ENCODE data around the gene CFAP92.

The CFAP92 gene

GRCh38 chr3:129003578-129004112 is 9.8 kb upstream of the CFAP92 start:
- peak; percentile 81 to 83 for DNase-seq

GRCh38 chr3:129002573-129003569 is 9.0 kb upstream of the CFAP92 start:
- no peak for DNase-seq

- DNase-seq, result no peak
These were observed 8.1 kb upstream of the CFAP92 start for GRCh38 chr3:129001806-129002572.

- no peak for DNase-seq
These were observed 7.4 kb upstream of the CFAP92 start, which contains the start of gene EFCC1 for GRCh38 chr3:129001101-129001805. EFCC1 (plus strand) TSS chr3:129001304; CDS start chr3:129001629, 325 bp downstream.

GRCh38 chr3:129000742-129001100 is 6.8 kb upstream of the CFAP92 start:
- DNase-seq, result no peak

- DNase-seq, result peak; percentile 34 to 46
These were observed 5.2 kb upstream of the CFAP92 start for GRCh38 chr3:128999102-128999501.

- DNase-seq, result peak; percentile 61 to 76
These were observed 4.7 kb upstream of the CFAP92 start for GRCh38 chr3:128998561-128998960.

GRCh38 chr3:128997486-128998133 is 3.7 kb upstream of the CFAP92 start:
- no peak for DNase-seq

- no peak for DNase-seq
These were observed 2.9 kb upstream of the CFAP92 start for GRCh38 chr3:128996726-128997125.

- DNase-seq, result no peak
These were observed 2.3 kb upstream of the CFAP92 start for GRCh38 chr3:128996200-128996599.

GRCh38 chr3:128995737-128996136 is 1.9 kb upstream of the CFAP92 start:
- DNase-seq, result no peak

GRCh38 chr3:128994581-128995546 is 988 bp upstream of the CFAP92 start:
- DNase-seq, result no peak

GRCh38 chr3:128994173-128994512 is 267 bp upstream of the CFAP92 start:
- DNase-seq, result no peak

GRCh38 chr3:128992926-128993460 is 883 bp downstream of the CFAP92 start:
- DNase-seq, result no peak

GRCh38 chr3:128991355-128991895 is 2.5 kb downstream of the CFAP92 start:
- no peak for DNase-seq

GRCh38 chr3:128988286-128988685 is 5.6 kb downstream of the CFAP92 start:
- no peak for DNase-seq

GRCh38 chr3:128987302-128988100 is 6.4 kb downstream of the CFAP92 start:
- no peak for DNase-seq

GRCh38 chr3:128984596-128984995 is 9.3 kb downstream of the CFAP92 start:
- DNase-seq, result no peak

- DNase-seq, result no peak
These were observed 10.4 kb downstream of the CFAP92 start for GRCh38 chr3:128983293-128984069.

All from NCI-H1930 (cell line).